NCI-H2029 (cell line): ENCODE data around the gene MAPK4.
"Not testable (repeated sequence)": the region's sequence is repeated elsewhere in the genome, so short reads cannot be mapped to it uniquely, and the experiment has no call there.

Experiments
- DNase-seq: peaks from one replicate; lab custom pipeline; 2025; lab: John Stamatoyannopoulos, UW

The MAPK4 gene

DNA sequence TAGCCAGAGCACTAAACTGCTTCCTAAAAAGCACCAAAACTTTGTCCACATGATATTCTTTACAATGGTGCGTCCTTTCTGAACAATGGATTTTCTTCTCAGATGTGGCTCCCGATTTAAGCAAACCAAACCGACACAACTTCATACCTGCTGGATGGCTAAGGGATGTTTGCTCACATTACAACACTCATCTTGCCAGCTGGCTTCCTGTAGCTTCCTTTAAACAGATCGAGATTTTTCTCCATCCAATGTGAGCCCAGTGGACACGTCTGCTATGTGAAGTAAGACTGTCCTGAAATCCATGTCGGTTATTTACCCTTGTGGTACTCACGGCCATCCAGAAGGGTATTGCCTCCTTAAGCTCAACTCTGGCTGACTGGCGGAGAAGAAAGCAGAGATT, 126.5 kb downstream of the MAPK4 start:
- DNase-seq = no peak

DNA sequence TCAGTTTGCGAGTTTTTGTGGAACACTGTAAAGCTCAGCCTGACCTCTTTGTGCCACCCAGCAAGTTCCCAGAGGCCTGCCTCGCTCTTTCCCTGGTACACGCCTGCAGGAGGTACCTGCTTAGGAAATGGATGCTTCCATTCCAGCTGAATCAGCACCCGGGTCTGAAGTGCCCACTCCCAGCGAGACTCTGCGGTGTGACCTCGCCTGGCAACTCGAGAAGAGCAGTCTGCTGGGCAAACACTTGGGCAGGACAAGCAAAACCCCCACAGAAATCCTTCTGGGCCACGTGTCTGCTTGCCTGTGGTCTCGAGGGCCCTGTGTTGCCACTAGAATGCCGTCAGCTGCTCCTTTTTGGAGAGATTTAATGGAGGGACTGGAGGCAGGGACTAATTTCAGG, 127.6 kb downstream of the MAPK4 start:
- peak; percentile 58 for DNase-seq

DNA sequence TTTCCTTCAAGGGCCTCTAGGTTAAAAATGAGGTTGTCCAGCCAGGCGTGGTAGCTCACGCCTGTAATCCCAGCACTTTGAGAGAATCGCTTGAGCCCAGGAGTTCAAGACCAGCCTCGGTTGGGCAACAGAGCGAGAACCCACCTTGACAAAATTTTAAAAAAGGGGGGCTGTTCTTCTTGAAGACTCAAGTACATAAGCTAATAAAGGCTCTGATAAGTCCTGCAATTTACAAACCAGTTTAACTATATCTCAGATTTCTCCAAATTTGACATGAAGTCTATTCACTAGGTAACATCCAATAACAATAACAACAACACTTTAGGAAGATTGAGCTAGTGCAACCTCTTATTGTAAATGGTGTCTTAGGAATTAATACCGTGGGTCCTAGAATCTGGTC, 129.7 kb downstream of the MAPK4 start:
- no peak for DNase-seq

DNA sequence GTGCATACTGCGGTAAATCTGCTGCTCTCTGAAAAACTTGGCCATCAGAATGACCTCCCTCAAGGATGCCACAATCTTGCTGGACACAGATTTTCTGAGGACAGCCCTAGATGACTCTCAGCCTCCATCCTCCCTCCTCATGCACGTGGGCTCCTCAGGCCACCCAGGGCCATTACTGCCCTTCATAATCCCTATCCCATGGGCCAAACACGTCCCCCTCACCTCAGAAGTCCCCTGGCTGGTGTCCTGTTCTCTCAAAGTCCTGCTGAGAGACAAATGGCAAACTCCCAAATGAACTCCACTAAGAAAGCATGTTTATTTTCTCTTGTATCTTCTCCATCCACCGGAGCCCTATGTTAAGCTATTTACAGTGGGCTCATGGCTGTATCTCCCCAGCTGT, 134.3 kb downstream of the MAPK4 start:
- DNase-seq = no peak

DNA sequence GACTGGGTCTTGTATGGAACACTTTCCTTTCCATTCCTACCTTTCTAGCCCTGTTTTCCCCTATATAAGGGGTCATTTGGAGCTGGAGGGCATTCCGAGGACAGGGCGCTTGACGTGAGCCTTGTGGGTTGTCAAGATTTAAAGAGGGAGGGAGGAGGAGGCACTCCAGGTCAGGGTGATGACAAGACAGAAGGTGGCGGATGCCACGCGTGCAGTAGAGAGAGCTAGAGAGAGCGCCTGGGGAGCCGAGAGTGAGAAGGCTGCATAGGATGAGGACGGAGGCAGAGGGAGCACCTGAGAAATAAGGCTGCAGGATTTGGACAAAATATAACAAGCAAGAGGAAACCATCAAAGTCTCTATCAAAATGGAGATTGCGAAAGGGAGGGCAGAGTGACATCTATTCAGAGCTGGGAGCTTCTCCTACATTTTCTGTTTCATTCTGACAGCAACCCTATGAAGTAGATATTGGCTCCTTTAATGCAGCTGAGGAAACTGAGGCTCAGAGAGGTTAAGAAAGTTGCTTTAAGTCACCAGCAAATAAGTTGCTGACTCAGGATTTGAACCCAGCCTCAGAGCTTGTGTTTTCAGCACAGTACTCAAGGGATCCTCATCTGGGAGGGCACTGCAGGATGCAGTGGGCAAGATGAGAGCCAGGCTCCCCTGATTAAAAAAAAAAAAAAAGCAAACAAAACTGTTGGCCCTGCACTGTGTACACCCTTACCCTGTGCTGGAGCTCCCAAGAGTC, 135.7 kb downstream of the MAPK4 start:
- no peak for DNase-seq

DNA sequence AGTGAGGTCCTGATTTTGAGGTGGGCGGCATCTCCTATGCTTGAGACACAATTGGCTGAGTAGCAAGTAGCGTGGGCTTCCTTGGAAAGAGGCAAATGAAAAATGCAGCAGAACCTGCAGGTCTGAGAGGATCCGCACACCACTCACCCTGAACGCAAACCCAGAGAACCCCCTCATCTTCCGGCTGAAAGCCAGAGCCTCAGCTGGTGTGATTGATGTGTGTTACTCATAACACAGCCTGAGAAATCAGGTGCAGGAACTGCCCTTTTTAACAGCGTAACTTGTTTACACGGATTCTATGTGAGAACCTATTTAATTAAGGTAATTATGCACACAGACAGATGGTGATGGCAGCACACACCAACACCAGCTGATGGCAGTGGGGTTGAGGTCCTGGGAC, 136.5 kb downstream of the MAPK4 start:
- no peak for DNase-seq

DNA sequence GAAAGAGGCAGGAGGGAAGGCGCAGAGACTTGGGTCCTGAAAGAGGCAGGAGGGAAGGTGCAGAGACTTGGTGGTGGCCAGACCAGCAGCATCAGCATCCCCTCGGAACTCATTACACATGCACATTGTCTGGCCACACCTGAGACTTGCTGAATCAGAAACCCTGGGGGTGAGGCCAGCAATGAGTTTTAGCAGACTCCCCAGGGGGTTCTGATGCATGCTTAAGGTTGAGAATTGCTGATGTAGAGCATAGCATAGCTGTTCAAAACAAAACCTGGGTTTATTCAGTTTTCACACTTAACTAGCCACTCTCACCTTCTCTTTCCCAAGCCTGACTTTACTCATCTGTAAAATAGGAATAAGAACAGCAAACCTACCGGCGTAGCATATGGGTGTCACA, 137.0 kb downstream of the MAPK4 start:
- no peak for DNase-seq

DNA sequence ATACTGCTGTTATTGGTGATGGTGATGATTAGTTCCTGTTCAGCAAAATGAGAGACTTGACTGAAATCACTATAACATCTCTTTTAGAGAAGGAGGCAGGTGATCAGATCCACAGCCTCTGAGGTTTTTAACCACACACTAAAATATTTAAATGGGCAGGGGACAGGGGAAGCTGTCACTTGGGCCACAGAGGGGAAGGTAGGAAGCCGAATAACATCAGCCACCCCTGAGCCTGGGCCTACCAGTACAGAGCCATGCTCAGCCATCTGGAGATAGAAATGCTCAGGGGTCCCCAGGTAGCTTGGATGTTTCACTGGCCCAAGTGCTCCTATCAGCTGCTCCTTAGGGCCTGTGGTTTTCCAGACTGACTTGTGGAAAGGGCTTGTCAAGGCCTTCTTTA, 137.6 kb downstream of the MAPK4 start:
- DNase-seq = no peak

DNA sequence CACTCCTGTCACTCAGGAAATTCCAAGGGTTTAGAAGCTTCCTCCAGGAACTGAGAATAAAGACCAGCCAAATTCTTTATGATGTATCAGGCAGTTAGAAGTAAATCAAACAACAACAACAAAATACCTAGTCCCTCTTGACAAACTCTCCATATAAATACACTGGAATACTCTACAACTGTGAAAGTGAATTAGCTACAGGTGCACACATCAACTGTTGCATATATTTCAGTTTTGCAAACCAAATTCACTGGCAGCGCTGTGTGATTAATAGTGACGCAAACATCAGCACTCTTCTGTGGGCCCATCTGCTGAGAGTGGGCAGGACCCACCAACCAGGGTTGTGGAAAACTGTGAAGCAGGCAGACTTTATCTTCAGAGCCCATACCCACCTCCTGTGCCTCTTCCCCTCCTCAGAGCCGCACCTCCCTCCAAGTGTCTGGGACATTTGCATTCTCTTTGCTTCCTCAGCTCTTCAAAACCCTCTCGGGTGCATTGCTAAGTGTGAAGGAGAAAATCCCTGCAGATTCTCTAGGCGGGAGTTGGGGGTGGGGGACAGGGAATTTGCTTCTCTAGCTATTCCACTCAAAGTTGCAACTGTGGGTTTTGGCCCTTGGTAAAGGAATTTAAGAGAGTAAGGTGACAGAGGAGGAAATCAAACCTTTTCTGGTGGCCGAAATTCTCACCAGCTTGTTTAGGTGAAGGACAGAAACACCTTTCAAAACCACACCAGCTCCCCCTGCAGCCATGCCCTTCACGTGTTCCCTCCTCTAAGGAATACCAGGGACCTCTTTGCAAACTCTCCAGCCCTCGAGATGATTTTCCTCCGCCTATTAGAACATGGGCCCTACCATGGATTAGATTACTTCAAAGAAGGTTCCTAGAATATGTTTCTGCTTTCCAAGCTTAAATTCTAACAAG, 140.6 kb downstream of the MAPK4 start:
- no peak for DNase-seq

DNA sequence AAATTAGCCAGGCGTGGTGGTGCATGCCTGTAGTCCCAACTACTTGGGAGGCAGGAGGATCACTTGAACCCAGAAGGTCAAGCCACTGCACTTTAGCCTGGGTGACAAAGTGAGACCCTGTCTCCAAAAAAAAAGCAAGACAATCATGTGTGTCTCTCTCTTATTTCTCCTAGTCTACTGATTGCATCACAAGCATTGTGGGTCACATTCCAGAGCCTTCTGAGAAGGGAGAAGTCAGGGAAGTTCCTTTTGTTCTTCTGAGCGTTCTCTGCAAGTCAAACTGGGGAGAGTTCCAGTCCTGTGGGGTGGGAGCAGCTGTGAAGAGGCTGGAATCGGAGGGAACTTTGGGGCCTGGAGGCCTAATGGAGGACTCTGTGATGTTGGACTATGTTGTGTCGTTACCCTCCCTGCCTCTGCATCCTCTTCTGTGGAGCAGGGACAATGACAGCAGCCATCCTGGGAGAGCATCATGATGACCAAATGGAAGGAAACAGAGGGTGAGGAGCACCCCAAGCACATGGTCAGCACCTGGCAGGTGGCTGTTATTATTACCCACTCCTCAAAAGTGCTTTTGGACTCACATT, 144.6 kb downstream of the MAPK4 start:
- no peak for DNase-seq

DNA sequence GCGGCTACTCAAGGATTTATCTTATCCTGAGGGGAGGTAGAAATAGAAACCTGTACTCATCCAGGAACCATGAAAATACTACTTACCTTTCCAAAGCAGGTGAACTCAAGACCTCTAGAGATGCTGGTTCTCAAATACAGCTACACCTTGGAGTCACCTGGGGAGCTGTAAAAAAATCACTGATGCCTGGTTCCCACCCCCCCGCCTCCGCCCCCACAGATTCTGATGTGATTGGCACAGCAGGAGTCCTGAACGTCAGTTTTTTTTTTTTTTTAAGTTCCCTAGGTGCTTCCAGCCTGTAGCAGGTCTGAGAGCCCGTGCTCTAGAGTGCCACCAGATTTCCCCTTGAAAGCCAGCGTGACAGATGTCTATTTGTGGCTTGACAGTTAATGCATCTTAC, 146.3 kb downstream of the MAPK4 start:
- no peak for DNase-seq

DNA sequence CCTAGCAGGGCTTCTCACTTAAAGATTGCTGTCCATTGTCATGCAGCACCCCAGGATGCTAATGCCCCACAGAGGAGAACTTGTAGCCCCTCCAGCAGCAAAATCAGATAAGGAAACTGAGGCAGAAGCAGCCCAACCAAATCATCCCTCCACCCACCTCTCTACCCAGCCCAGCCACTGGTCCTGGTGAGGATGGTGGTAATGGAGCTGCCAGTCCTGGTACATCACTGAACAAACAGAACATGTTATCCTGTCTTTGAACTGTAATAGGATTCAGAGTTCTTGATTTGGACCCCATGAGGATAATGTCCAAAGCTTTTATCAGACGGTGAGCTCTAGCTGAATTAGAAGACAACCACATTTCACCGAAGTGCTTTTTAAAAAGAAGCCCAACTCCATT, 146.8 kb downstream of the MAPK4 start:
- no peak for DNase-seq

DNA sequence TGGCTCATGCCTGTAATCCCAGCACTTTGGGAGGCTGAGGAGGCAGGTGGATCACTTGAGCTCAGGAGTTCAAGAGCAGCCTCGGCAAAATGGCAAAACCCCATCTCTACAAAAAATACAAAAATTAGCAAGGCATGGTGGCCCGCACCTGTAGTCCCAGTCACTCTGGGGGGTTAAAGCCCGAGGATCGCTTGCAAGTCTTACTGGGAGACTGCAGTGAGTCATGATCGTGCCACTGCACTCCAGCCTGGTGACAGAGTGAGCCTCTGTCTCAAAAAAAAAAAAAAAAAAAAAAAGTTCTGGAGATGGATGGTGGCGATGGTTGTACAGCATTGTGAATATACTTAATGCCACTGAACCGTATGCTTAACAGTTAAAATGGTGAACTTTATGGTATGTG, 147.4 kb downstream of the MAPK4 start:
- not testable (repeated sequence) for DNase-seq

DNA sequence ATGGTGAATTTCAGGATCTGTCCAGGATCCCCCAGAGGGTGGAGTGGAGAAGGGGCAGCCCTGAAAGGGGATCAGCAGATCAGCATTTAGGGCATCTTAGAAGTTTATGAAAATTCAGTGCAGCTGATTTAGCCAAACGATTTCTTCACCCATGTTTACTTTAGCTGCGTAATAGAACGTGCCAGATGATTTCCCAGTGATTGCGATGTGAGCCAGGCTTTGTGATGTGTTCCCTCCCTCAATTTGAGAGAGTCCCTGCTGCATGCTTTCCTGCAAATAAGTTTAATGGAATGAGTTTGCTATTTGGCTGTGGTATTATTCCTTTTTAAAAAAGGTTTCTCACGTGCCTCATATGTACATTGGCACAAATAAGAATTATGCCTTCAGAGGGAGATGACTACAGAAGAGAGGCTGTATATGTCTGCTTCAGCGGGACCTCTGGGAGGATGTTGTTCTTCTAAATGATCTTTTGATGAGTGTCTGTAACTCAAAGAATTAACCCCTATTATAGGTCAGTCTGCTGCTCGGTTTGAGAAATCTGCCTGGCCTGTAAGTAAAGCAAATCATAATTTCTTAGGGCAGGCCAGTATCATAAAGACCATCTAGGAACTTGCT, 148.1 kb downstream of the MAPK4 start:
- DNase-seq = no peak

DNA sequence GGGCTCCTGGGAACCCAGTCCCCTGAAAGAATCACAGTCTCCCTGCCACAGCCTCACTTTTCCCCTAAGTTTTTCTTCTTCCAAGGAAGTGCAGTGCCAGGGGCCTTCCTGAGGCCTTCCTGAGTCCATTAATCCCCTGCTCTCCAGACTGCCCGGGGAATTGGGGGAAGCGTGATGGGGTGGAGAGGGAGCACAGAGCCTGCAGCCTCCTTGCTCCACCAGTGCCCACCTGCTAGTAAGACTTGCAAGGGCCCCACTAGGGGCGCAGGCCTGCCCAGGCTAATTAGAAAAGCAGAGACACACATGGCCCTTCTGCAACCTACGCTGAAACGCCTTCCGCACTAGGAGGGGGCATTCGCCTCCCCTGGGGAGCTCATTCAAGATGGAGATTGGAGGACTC, 149.3 kb downstream of the MAPK4 start:
- no peak for DNase-seq

DNA sequence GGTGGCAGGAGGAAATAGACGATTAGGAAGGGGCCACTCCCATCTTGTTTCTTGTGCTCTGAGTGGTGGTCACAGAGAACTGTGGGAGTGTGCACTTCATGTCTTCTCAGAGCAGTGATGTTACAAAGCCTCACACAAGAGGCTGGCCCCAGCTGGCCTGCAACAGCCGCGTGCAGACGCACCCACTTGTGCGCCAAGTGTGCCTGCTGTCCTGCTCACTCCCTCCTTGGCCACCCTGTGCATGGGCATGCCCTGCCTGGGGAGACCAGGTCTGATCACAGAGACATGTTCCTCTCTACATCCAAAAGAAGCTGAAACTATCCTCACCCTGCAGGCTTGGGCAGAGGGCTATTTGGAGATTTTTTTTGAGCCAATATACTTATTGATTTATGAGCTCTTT, 151.5 kb downstream of the MAPK4 start:
- DNase-seq = no peak

DNA sequence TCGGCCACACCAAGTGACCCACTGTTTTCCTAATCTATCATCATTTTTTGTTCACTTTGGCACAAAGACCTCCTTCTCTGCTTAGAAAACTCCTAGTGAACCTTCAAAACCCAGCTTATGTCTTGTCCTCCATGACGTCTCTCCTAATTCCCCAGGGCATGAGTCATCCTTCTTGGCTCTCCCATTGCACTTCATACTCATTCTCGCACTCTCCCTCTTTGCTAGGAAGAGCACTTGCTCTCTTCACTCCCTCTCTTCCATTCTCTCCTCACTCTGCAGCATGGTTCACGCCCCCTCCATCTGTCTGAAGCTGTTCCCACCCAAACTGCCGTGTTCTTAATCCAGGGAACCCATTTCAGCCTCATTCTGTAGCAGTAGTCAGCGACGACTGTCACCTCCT, 156.0 kb downstream of the MAPK4 start:
- no peak for DNase-seq

DNA sequence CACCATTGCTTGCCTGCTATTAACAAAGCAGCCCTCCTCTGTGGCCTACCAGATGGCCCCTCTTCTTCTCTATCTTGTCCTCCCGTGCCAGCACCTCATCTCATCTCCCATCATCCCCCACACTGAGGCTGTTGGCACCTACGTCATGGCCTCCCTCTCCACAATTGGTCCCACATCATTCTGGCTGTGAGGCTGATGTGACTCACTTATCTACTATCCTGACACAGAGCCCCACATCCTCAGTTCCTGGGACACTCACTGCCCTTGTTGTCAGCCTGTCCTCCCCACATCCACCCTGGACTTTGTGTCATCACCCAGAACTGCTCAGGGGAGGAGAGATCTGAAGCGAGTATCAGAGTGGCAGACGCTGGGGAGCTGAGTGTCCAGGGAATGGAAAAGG, 157.0 kb downstream of the MAPK4 start:
- DNase-seq = no peak

DNA sequence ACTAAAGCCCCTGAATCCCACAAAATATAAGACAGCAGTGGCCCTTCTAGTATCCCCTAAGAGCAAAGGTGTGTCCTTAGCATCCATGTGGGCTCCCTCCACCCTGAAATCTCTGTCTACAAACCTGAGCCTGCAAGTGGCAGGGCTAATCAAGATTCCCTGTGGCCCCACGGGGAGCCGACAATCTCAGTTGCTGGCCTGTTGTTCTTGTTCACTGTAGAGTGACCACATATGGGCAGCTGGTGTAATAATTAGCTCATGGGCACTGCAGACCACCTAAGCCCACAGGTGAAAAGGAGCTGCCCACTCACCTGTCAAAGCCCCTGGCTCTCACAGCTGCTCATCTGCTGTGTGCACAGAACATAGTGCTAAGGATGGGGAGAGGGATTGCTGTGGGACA, 157.7 kb downstream of the MAPK4 start:
- no peak for DNase-seq

DNA sequence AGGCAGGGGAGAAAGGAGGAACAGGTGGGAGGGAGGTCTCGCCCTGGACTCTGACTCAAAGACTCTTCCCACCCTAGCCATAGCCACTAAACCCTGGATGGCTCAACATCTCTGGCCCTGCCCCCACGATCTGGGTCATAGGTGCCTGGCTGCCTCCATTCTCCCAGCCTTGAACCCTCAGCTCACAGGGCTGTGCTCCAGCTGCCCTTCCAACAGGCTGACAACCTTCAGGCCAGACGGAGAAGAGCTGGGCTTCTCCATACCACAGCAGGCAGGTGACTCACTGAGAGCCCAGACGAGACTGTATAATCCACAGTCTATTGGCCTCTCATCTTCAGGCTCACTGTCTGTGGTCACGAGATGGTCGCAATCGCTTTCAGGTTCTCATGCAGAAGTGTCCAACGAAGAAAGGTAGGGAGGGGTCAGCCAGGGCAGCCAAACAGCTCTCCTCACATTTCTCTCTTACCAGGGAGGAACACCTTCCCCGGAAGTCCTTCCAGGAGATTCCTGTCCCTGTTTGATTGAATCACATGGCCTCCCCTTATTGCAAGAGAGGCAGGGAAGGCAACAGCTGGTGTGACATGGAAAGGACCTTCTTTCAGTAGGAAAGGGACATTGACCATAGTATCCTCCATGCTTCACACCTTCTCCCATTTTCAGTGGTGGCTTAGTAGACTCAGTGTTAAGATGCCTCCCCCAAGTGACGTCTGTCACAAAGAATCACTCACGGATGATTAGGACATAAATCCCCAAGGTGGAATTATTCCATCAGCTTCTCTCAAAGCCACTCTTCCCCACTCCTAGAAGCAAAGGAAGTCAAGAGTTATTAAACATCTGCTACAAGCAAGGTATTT, 159.8 kb downstream of the MAPK4 start:
- no peak for DNase-seq

DNA sequence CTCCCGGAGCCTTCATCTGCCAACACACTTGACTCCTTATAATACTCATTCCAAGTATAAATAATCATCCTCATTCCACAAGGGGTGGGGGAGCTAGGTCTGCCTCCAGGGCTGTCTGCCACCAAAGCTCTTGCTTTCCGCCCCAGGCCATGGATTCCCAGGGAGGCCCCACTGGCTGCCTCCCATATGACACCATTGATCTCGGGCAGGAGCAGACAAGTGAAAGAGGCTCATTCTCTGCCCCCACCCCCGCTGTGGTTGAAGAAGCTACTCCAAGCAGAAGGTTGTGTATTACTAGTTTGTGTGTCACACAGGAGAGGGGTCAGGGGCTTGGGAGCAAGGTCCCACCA, 160.4 kb downstream of the MAPK4 start:
- DNase-seq = no peak

DNA sequence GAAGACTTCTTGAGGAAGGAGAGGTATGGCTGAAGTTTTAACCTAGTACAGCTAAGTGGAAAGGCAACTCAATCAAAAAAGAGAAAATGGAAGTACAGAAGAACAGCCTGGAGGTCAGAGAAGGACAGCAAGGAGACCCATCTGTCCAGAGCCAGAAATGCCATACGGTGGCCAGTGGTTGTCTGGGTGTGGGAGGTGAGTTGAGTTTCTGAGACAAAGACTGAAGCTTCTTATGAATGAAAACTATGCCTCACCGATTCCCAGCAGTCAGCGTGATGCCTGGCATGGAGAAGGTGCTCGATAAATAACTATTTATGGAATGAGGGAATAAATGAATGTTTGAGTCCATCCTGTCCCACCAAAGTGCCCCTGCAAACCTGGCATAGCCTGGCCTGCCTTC, 161.1 kb downstream of the MAPK4 start:
- DNase-seq = no peak
